ENCODE data around the gene SEC61A1. TPM values are rescaled to one million over a fixed set of nuclear protein-coding genes. Genes with fewer than 3 reads are reported as not detected.
A peak's percentile ranks its signal among the peaks of the same experiment; 100 is the strongest.

Gene SEC61A1
- total RNA-seq, 1 experiment from 2014 or later, result 320 TPM

DNA sequence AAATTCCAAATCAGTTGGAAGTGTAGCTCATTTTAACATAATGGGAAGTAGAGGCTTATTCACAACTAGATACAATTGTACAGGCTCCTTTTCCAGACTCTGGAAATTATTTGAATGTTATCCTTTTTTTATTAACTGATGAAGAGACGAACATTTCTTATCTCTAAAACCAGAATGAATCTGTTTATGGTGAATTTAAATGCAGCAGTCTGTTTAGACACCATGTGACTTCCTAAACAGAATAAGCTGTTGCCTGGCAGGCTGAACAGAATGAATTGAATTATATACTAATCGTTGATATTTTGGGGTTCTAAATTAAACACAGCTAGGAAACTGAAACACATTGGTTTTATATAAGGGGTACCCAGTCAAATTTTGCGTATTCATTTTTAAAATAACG, 4.0 kb downstream of the SEC61A1 start:
- no peak for DNase-seq (ENCODE audit: low spot score)

DNA sequence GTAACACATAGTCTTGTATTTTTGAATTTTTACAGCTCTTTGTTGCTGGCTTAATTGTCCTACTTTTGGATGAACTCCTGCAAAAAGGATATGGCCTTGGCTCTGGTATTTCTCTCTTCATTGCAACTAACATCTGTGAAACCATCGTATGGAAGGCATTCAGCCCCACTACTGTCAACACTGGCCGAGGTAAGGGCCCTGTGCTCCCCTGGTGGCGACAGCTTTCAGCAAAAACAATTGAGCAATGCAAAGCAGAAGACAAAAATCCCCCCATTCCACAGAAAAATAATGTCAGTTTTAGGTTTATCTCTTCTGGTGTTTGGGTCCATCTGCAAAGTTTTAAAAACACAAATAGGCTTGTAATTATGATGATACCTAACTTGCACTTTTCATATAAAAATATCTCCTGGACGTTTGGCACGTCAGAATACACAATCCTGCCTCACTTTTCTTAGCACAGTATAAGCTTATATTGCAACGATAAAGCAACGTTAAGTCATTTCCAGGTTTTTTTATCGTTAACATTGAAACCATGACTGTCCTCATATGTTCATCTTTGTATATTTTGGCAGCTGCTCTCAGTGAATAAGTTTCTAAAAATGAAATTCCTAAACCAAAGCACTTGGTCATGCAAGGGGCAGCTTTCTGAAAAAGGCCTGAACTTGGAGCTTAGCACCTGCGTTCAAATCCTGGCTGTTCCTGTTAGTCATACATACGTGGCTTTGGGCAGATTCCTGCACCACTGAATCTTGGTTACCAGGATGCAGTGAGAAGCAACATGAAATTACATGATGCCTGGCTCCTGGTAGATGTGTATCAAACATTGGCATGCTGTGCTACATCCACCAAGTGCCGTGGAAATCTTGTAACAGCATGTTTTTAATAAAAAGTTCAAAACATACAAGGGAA, 8.5 kb downstream of the SEC61A1 start:
- no peak for DNase-seq (ENCODE audit: low spot score)

- DNase-seq (ENCODE audit: low spot score), result no peak
Observed at GRCh38 chr3:128062033-128062745, 10.0 kb downstream of the SEC61A1 start.

DNA sequence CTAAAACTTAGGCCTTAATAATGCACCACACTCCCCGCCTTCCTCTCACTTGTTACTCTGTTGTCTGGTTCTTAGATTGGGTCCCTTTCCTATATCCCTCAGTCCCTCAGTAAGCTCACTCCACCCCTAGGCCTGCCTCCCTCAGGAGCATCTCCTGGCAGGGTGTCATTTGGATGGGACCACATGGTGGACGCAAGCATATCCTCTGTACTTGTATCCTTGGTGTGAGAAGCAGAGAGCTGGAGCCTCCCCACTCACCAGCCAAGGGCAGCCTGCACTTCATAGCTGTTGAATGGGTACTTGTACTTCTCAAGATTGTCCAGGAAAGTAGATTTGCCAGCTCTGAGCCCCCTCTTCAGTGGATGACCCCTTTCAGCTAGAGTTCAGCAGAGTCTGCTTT, 11.6 kb downstream of the SEC61A1 start:
- DNase-seq (ENCODE audit: low spot score), result no peak

DNA sequence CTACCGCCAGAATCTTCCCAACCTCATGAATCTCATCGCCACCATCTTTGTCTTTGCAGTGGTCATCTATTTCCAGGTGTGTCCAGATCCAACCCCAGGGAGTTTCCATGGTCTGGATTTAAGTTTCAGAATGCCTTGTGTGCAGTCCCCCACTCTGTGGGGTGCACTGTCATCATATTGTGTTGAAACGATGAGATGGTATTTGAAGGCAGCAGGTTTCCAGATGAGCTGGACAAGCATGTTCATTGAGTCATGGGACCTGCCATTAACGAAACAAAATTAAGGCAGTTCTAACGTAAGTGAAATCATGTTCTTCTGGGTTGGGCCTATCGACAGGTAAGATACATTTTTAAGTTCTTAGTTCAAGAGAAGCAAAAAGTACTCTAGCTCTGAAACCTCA, 12.7 kb downstream of the SEC61A1 start:
- no peak for DNase-seq (ENCODE audit: low spot score)

DNA sequence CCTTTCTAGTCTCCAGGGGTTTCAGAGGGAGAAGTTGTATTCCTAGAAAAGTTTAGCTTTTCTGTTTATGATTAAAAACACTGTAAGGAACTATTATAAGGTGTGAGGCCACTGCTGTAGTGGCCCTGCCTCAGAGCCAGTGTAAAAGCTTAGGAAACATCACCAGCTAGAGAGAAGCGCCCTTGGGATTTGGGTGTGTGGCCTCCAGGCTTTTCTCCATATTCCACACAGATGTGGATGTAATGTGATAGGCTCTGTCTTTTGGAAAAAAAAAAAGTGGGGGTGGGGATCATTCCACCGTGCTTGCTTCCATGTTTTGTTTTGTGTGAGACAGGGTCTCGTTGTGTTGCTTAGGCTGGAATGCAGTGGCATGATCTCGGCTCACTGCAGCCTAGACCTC, 13.9 kb downstream of the SEC61A1 start:
- DNase-seq (ENCODE audit: low spot score), result no peak

DNA sequence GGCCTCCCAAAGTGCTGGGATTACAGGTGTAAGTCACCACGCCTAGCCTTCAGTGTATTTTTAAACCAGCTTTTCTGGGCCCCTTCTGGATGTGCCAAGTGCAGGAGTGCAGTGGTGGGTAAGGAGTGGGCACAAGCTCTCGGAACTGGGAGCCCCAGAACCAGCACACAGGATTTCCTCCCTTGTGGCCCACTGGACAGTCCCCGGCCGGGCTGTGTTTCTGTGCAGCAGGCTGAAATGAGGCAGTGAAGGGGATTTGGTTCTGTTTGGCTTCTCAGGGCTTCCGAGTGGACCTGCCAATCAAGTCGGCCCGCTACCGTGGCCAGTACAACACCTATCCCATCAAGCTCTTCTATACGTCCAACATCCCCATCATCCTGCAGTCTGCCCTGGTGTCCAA, 14.4 kb downstream of the SEC61A1 start:
- no peak for DNase-seq (ENCODE audit: low spot score)

DNA sequence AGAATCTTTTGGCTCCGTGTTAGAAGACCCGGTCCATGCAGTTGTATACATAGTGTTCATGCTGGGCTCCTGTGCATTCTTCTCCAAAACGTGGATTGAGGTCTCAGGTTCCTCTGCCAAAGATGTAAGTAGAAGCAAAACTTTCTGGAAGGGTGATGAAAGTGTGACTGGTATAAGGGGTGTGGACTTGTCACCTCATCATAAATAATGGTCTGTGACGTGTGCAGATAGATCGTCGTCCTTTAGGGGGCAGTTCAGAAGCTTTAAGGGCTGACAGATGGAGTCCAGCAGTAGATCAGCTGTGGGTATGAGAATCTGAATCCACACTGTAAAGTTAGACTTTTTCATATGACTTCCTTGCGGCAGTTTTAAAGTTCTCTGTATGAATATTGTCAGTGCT, 15.3 kb downstream of the SEC61A1 start:
- no peak for DNase-seq (ENCODE audit: low spot score)

- DNase-seq (ENCODE audit: low spot score), result peak; percentile 58
Observed at GRCh38 chr3:128068156-128068620, 16.0 kb downstream of the SEC61A1 start.

GRCh38 chr3:128069271-128069670, 17.0 kb downstream of the SEC61A1 start:
- no peak for DNase-seq (ENCODE audit: low spot score)

- DNase-seq (ENCODE audit: low spot score), result no peak
Observed at GRCh38 chr3:128070898-128071591, 18.8 kb downstream of the SEC61A1 start.

GRCh38 chr3:128071771-128072453, 19.7 kb downstream of the SEC61A1 start:
- no peak for DNase-seq (ENCODE audit: low spot score)

- no peak for DNase-seq (ENCODE audit: low spot score)
Observed at GRCh38 chr3:128072454-128073184, 20.4 kb downstream of the SEC61A1 start.

DNA sequence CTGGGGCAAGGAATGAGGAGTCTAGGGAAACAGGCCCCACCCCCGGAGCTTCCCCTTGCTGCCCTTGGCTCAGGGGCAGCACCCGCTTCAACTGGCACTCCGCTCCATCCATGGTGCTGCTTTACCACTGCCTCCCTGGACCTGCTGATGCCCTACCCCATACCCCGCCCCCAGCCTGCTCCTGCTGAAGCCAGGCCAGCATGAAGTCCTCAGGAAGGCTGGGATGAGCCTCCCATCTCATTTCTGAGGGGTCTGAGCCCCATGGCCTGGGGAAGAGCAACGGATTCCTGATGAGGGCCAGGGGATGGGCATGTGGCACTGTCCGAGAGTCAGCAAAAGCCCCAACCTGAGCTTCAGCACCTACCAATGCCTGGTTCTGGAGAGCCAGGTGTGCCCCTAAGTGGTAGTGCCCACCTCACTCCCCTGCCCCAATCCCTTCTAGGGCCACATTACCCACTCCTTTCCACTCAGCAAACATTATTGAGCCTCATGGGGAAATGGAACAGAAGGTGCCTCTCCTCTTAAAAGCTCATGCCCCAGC, 21.0 kb downstream of the SEC61A1 start:
- DNase-seq (ENCODE audit: low spot score), result no peak

DNA sequence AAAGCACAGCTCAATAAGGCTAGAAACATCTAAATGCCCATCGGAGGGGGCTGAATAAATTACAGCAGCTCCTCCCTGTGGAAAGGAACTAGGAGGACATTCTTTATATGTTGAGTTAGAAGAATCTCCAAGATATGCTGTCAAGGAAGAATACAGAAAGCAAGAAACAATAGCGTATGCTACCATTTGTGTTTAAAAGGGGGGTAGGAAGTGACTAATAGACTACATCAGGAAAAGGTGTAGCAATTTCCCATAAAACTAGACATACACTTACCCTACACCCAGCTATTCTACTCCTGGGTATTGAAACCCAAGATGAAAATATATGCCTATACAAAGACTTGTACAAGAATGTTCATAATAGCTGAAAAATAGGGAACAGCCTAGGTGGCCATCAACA, 21.6 kb downstream of the SEC61A1 start:
- no peak for DNase-seq (ENCODE audit: low spot score)

DNA sequence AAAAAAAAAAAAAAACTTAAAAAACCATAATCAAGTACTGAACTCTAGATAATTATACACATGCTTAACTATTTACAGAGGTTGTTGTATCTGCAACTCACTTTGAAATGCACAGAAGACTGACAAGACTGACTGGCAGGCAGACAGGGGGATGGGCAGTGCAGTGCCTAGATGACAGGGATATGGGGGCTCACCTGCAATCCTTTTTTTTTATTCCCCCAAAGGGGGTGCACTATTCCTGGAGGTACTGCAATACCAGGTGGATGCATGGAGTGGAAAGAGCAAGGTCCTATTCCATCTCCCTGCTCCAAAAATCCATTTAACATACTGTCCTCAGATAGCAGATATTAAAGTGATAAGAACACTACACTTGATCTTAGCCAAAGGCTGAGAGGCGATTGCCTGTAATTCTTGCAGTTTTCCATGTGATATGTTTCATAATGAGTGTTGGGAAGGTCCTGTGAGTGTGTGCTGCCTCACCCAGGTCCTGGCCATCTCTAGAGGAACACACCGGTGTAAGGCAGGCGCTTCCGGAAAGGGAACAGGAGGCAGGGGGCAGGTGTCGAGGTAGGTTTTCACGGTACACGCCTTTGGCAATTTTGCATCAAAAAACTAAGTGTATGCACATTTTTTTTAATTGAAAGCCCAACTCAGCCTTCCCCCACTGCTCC, 22.7 kb downstream of the SEC61A1 start:
- no peak for DNase-seq (ENCODE audit: low spot score)

DNA sequence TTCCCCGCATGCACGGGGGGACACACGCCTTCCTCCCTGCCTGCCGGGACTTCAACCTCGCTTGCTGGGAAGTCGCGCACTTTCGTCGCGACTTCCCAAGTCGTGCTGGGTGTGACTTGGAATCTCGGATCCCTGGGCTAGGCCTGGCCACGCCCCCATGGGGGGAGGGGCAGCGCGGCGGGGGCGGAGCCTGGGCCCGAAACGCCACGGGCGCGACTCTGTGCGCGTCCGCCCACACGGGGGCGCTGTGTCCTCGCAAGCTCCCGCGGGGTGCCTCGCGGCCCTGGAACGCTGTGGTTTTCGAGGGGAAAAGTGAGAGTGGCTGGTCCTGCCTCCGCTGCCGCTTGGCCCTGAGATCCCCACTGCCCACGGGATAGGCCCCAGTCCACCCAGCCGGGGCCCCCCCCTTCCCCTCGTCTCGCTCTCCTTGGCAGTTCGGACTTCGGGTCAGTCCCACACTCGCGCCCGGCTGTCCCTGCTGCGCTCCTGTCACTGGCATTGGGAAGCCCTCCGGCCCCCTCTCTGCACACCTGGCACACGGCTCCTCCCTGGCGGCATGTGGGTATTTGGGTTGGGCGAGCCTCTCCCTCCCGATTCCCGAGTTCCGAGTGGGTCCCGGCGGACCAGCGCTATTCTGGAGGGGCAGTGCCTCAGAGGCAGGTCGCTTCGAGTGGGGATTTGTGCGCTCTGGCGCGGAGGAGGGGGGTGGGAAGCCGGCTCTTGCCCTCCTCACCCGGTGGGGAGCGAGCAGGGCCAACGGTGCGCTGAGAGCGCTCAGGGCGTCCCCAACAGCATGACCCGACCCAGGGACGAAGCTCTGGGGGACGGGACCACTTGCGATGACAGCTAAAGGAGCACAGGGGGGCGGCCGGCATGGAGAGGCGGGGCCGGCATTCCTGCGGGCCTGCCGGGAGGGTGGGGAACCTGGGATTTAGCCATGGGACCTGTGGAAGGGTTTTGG, 23.6 kb downstream of the SEC61A1 start:
- no peak for DNase-seq (ENCODE audit: low spot score)

DNA sequence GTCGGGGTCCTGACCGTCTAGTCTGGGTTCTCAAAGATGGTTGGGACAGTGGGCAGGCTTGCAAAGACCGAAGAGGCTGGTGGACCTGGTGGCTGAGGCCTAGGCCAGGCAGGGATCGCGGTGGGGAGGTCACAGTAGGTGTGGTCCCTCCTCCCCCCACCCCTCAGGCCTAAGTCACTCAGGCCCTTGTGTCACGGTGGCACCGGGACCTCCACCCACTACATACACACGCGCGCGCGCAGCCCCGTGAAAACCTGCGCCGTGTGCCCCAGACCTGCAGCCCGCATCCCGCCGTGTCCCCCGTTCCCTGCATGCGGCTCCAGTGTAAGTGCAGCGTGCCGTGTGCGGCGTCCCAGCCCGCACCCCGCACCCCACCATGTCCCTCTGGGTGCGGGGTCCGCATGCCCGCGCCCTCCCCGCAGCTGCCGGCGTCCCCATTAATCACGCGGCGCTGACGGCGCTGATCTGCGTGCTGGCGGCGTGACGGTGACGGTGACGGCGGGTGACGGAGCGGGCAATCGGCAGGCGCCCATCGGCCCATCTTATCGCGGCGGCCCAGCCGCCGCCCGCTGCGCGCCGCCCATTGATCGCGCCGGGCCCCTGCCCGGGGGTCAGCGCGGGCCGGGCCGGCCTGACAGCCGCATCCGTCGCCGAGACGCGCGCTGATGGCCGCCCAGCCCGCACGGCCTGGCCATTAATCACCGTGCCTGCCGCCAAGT, 24.4 kb downstream of the SEC61A1 start:
- no peak for DNase-seq (ENCODE audit: low spot score)

Measured in H4 (cell line).